ENCODE results near the gene COG1.

COG1 gene

DNA sequence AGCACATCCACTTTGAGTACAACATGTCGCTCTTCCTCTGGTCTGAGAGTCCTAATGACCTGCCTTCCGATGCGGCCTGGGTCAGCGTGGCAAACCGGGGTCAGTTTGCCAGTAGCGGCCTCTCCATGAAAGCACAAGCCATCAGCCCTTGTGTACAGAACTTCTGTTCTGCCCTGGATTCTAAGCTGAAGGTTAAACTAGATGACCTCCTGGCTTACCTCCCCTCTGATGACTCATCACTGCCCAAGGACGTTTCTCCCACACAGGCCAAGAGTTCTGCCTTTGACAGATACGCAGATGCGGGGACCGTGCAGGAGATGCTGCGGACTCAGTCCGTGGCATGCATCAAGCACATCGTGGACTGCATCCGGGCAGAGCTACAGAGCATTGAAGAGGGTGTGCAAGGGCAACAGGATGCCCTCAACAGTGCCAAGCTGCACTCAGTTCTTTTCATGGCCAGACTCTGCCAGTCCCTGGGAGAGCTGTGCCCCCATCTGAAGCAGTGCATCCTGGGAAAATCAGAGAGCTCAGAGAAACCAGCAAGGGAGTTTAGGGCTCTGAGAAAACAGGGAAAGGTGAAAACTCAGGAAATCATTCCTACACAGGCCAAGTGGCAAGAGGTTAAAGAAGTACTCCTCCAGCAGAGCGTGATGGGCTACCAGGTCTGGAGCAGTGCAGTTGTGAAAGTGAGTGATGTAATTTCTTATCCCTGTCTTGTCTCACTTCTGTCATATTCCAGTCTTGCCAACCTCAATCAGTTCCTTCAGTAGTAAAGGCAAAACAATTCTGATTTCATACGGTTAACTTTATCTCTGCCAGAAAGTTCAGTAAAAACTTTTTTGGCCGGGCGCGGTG, 8.6 kb downstream of the COG1 start:
- H3K4me3 ChIP-seq (ENCODE audit: low read depth, low read length): no peak overlapping the region

DNA sequence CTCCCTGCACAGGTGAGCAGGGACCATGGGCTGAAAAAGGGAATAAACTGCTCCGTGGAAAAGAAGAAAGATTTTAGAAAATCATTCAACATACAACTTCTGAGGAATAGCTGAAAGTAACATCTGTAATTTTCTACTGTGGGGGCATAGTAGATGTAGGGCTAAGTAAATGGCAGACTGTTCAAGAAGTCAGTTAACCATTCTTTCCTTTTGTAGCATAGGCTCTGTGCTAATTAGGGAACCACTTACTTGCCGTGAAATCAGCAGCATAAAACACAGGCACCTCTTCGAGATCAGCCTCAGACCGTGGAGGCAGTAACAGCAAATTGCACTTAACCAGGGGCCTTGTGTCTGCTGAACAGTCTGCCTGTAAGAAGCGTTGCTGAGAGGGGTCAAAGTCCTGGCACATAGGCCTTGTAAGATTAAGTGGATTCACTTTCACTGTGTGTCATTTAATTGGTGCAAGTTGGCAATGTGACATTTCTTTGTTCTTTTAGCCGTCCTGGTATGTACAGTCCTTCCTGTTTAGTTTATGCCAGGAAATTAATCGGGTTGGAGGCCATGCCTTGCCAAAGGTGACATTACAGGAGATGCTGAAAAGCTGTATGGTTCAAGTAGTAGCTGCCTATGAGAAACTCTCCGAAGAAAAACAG, 10.4 kb downstream of the COG1 start:
- H3K4me3 ChIP-seq (ENCODE audit: low read depth, low read length): no peak overlapping the region
- H3K27me3 ChIP-seq (ENCODE audit: insufficient read depth, low read length): no peaks in the 10 kb centered on the region
- H2AFZ ChIP-seq (ENCODE audit: low read length, unreplicated experiment): no peak overlapping the region
- peaks cover 3% of the 10 kb centered on the region for H3K79me2 ChIP-seq (ENCODE audit: control insufficient read depth, insufficient read depth, low read length, unreplicated experiment)
- no peak overlapping the region for H3K27ac ChIP-seq (ENCODE audit: low read depth, low read length)
- peaks cover 70% of the 10 kb centered on the region for H3K36me3 ChIP-seq (ENCODE audit: insufficient read depth, low read length)
- peaks cover 11% of the 10 kb centered on the region for H3K4me1 ChIP-seq (ENCODE audit: control insufficient read depth, insufficient read depth, low read length, unreplicated experiment)

More for the DNA sequence above, 8.6 kb downstream of the COG1 start:
- Histone ChIP-seq H3K27ac (ENCODE audit: low read depth, low read length) (no peak overlapping the region), H3K36me3 (ENCODE audit: insufficient read depth, low read length) (peaks cover 74% of the 10 kb centered on the region), H2AFZ (ENCODE audit: low read length, unreplicated experiment) (no peak overlapping the region), H3K27me3 (ENCODE audit: insufficient read depth, low read length) (no peaks in the 10 kb centered on the region), H3K79me2 (ENCODE audit: control insufficient read depth, insufficient read depth, low read length, unreplicated experiment) (peaks cover 3% of the 10 kb centered on the region), H3K4me1 (ENCODE audit: control insufficient read depth, insufficient read depth, low read length, unreplicated experiment) (peaks cover 11% of the 10 kb centered on the region)

DNA sequence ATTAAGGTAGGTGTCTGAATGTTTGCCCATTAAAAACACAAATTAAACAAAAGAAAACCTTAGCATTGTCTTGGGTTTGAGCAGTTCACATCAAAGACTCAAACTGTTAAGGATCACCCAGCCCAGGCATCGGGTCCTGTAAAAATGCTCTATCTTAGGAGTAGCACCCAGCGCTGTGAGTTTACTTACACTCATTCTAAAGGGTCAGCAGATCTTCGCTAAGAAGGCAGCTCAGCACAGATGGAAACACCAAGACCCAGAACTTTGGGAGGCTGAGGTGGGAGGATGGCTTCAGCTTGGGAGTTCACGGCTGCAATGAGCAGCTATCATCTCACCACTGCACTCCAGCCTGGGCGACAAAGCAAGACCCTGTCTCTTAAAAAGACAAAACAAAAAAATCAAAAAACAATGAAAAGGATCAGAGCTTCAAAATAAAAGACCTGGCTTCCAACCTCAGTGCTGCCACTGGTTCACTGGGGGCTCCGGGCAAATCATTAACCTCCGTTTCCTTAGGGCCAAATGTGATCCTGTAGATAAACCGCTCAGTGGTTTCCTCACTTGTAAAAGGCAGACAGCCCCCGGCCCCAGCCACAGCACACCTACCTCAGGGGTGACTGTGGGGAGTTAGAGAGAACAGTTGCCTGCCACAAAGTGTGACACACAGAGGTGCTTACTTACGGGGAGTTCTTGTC, 11.1 kb downstream of the COG1 start:
- no peak overlapping the region for H2AFZ ChIP-seq (ENCODE audit: low read length, unreplicated experiment)
- H3K79me2 ChIP-seq (ENCODE audit: control insufficient read depth, insufficient read depth, low read length, unreplicated experiment): peaks cover 3% of the 10 kb centered on the region
- no peak overlapping the region for H3K4me3 ChIP-seq (ENCODE audit: low read depth, low read length)
- peaks cover 67% of the 10 kb centered on the region for H3K36me3 ChIP-seq (ENCODE audit: insufficient read depth, low read length)
- no peak overlapping the region for H3K27ac ChIP-seq (ENCODE audit: low read depth, low read length)
- H3K4me1 ChIP-seq (ENCODE audit: control insufficient read depth, insufficient read depth, low read length, unreplicated experiment): peaks cover 11% of the 10 kb centered on the region
- H3K27me3 ChIP-seq (ENCODE audit: insufficient read depth, low read length): no peaks in the 10 kb centered on the region

DNA sequence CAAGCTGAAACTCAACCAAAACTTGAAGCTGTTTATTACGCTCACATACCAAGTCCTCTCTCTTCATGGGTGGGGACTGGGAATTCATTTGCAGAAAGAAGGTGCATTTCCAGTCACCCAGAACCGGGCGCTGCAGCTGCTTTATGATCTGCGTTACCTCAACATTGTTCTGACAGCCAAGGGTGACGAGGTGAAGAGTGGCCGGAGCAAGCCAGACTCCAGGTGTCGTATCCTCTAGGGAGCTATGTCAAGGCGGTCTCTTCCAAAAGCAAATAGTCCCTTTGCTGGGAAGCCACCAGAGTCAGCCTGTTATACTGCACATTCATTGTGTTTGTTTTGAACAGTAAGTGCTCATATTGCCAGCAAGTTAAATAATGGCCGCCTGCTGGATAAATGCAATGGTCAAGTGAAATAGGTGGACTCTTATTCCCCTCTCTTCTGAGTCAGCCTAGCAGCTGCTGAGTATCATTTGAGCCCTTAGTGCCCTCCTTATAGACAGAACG, 12.7 kb downstream of the COG1 start:
- Histone ChIP-seq H2AFZ (ENCODE audit: low read length, unreplicated experiment) (no peak overlapping the region), H3K4me1 (ENCODE audit: control insufficient read depth, insufficient read depth, low read length, unreplicated experiment) (peaks cover 11% of the 10 kb centered on the region), H3K27me3 (ENCODE audit: insufficient read depth, low read length) (no peaks in the 10 kb centered on the region), H3K79me2 (ENCODE audit: control insufficient read depth, insufficient read depth, low read length, unreplicated experiment) (peaks cover 8% of the 10 kb centered on the region), H3K4me3 (ENCODE audit: low read depth, low read length) (no peak overlapping the region), H3K36me3 (ENCODE audit: insufficient read depth, low read length) (peaks cover 55% of the 10 kb centered on the region), H3K27ac (ENCODE audit: low read depth, low read length) (no peak overlapping the region)

DNA sequence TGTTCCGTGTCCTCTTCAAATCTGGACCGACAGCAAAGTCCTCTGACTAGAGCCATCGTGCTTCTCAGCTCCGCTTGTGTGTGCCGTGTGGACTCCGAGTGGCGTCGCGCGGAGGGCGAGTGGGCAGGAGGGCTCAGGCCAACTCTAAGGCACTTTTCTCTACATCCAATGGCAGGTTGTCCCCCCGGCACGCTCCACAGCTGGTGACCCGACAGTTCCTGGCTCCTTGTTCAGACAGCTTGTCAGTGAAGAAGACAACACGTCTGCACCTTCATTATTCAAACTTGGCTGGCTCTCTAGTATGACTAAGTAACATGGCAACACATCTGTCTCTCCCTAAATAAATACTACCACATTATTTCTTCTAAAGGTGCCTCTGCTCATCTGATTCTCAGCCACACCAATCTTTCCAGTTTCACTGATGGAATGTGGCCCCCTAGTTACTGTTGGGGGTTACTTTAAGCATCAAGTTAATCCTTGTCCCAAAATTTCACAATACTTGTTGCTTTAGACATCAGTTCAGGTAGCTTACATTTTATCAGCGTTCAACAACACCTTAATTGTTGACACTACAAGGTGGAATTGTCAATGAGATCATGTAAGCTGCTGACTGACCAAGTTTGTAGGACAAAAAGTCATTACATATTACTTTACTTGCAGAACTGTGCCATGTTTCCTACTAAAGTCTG, 15.4 kb downstream of the COG1 start:
- Histone ChIP-seq H3K4me3 (ENCODE audit: low read depth, low read length) (no peak overlapping the region), H3K27ac (ENCODE audit: low read depth, low read length) (no peak overlapping the region), H3K79me2 (ENCODE audit: control insufficient read depth, insufficient read depth, low read length, unreplicated experiment) (peaks cover 5% of the 10 kb centered on the region), H3K27me3 (ENCODE audit: insufficient read depth, low read length) (no peaks in the 10 kb centered on the region), H2AFZ (ENCODE audit: low read length, unreplicated experiment) (no peak overlapping the region), H3K36me3 (ENCODE audit: insufficient read depth, low read length) (peaks cover 36% of the 10 kb centered on the region), H3K4me1 (ENCODE audit: control insufficient read depth, insufficient read depth, low read length, unreplicated experiment) (peaks cover 6% of the 10 kb centered on the region)

DNA sequence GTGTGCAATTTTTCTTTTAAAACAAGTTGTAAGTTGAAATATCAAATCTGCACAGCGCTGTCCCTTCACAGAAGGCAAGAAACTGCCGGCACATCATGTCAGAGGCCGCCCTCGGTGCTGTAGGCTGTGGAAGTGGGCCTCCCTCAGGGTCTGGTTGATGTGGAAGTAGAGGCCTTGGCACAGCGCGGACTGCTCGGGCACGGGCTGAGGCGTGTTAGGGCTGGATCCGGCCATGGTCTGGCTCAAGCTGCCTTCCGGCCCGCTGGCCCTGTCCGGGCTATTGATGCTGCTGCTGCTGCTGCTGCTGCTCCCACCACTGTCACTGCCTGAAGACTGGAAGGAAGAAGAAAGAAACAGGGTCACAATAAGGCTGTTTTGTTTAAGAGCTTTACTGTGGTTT, 16.6 kb downstream of the COG1 start:
- no peak overlapping the region for H2AFZ ChIP-seq (ENCODE audit: low read length, unreplicated experiment)
- no peak overlapping the region for H3K27ac ChIP-seq (ENCODE audit: low read depth, low read length)
- H3K4me1 ChIP-seq (ENCODE audit: control insufficient read depth, insufficient read depth, low read length, unreplicated experiment): no peaks in the 10 kb centered on the region
- no peaks in the 10 kb centered on the region for H3K27me3 ChIP-seq (ENCODE audit: insufficient read depth, low read length)
- peaks cover 8% of the 10 kb centered on the region for H3K79me2 ChIP-seq (ENCODE audit: control insufficient read depth, insufficient read depth, low read length, unreplicated experiment)
- no peak overlapping the region for H3K4me3 ChIP-seq (ENCODE audit: low read depth, low read length)
- peaks cover 30% of the 10 kb centered on the region for H3K36me3 ChIP-seq (ENCODE audit: insufficient read depth, low read length)

DNA sequence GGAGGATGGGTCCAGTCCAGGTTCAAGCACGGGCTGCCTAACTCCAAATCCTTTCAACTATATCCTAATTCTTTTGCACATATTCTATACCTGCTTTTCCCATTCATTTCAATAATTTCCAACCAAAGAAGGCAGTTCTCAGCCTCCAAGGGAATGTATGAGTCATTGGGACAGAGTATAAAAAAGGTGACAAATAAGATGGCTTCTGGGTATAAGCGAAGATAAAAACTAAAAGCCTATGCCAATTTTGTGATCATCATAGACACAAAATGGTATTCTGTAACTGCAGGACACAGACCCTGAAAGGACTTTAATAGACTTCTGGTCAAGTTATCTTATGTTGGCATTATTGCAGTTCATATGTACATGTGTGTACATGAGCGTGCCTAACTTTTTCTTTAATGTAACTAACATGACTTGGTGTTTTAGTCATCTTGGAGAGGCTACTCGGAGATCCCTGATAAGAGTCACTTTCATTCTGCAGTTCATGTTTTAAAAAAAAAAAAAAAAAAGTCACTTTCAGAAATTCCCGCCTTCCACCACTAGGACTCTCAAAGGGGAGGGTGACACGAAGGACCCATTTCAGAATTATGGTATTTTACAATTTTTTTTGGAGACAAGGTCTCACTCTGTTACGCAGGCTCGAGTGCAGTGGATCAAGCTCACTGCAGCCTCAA, 17.3 kb downstream of the COG1 start:
- H2AFZ ChIP-seq (ENCODE audit: low read length, unreplicated experiment): no peak overlapping the region
- no peaks in the 10 kb centered on the region for H3K27me3 ChIP-seq (ENCODE audit: insufficient read depth, low read length)
- H3K27ac ChIP-seq (ENCODE audit: low read depth, low read length): no peak overlapping the region
- H3K79me2 ChIP-seq (ENCODE audit: control insufficient read depth, insufficient read depth, low read length, unreplicated experiment): peaks cover 12% of the 10 kb centered on the region
- no peaks in the 10 kb centered on the region for H3K4me1 ChIP-seq (ENCODE audit: control insufficient read depth, insufficient read depth, low read length, unreplicated experiment)
- peaks cover 30% of the 10 kb centered on the region for H3K36me3 ChIP-seq (ENCODE audit: insufficient read depth, low read length)
- H3K4me3 ChIP-seq (ENCODE audit: low read depth, low read length): no peak overlapping the region

DNA sequence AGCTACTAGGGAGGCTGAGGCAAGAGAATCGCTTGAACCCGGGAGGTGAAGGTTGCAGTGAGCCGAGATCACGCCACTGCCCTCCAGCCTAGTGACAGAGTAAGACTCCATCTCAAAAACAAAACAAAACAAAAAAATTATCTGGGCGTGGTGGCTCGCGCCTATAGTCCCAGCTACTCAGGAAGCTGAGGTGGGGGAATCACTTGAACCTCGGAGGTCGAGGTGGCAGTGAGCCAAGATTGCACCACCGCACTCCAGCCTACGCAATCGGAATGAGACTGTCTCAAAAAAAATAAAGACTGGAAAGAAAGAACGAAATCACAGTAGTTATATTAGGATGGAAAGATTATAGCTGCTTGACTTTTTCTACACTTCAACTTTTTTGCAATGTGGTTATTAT, 18.9 kb downstream of the COG1 start:
- Histone ChIP-seq H3K36me3 (ENCODE audit: insufficient read depth, low read length) (peaks cover 16% of the 10 kb centered on the region; the same call in 1 of the 2 replicates), H2AFZ (ENCODE audit: low read length, unreplicated experiment) (no peak overlapping the region), H3K4me3 (ENCODE audit: low read depth, low read length) (no peak overlapping the region), H3K79me2 (ENCODE audit: control insufficient read depth, insufficient read depth, low read length, unreplicated experiment) (peaks cover 12% of the 10 kb centered on the region), H3K4me1 (ENCODE audit: control insufficient read depth, insufficient read depth, low read length, unreplicated experiment) (no peaks in the 10 kb centered on the region), H3K27ac (ENCODE audit: low read depth, low read length) (no peak overlapping the region), H3K27me3 (ENCODE audit: insufficient read depth, low read length) (no peaks in the 10 kb centered on the region)

DNA sequence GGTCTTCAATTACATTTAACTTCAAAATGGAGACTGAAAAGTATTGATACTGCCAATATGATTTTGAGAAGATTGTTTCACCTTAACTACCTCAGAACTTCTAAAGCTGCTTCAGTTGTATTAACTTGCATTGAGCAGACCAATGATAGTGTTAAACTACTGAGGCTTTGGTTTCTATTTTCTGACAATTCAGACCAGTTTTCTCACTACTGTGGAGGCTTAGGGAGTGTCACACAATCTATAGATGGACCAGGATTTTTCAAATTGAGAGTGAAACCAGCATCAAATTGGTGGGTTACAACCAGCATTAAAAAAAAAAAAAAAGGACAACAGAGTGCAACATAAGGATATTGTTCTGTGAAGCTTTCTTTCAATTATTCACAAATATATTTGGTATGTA, 21.2 kb downstream of the COG1 start:
- H2AFZ ChIP-seq (ENCODE audit: low read length, unreplicated experiment): no peak overlapping the region
- no peaks in the 10 kb centered on the region for H3K27me3 ChIP-seq (ENCODE audit: insufficient read depth, low read length)
- H3K27ac ChIP-seq (ENCODE audit: low read depth, low read length): no peak overlapping the region
- H3K4me3 ChIP-seq (ENCODE audit: low read depth, low read length): no peak overlapping the region
- no peaks in the 10 kb centered on the region for H3K36me3 ChIP-seq (ENCODE audit: insufficient read depth, low read length)
- no peaks in the 10 kb centered on the region for H3K4me1 ChIP-seq (ENCODE audit: control insufficient read depth, insufficient read depth, low read length, unreplicated experiment)
- H3K79me2 ChIP-seq (ENCODE audit: control insufficient read depth, insufficient read depth, low read length, unreplicated experiment): peaks cover 12% of the 10 kb centered on the region

DNA sequence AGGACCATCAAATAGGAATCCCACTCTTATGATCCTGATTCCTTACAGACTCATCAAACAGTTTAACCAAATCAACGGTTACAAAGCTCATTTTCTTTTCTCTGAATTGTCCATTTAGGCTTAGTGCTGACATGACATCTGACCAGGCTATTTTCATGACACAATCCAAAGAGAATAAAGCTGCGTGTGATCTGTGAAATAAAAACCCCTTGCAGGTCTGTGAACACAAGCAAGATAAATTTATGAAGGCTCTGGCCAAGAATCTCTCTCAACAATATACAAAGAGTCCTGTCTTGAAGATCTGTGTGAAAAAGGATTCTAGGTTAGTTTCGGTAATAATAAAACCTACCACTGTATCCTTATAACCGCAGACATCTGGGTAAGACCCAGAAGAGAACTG, 22.0 kb downstream of the COG1 start:
- H3K79me2 ChIP-seq (ENCODE audit: control insufficient read depth, insufficient read depth, low read length, unreplicated experiment): peaks cover 7% of the 10 kb centered on the region

More for the DNA sequence above, 22.0 kb downstream of the COG1 start:
- Histone ChIP-seq H2AFZ (ENCODE audit: low read length, unreplicated experiment) (no peak overlapping the region), H3K4me3 (ENCODE audit: low read depth, low read length) (no peak overlapping the region), H3K4me1 (ENCODE audit: control insufficient read depth, insufficient read depth, low read length, unreplicated experiment) (no peaks in the 10 kb centered on the region), H3K27ac (ENCODE audit: low read depth, low read length) (no peak overlapping the region), H3K36me3 (ENCODE audit: insufficient read depth, low read length) (no peaks in the 10 kb centered on the region), H3K27me3 (ENCODE audit: insufficient read depth, low read length) (no peaks in the 10 kb centered on the region)
